ENCODE results near the gene POU2F2. TPM values are rescaled to one million over a fixed set of nuclear protein-coding genes. Genes with fewer than 3 reads are reported as not detected.

POU2F2 gene
- total and polyA plus RNA-seq, 9 of the 15 experiments (the other 6 are each of a cell fraction or from before 2014, with no cell fraction given) = 0.03 to 0.68 (median 0.14) TPM

GRCh38 chr19:42140125-42140754 lies 8.0 kb upstream of the POU2F2 start (continued):
- TF ChIP-seq E2F8 (IDR thresholded peaks at IDR 0.05; ENCODE audit: low read depth, partially characterized antibody) (no peak), KAT2B (IDR thresholded peaks at IDR 0.05; ENCODE audit: low read depth, low read length) (no peak), ZFX (CRISPR knock-in tag; IDR thresholded peaks at IDR 0.05) (0 out of 2 replicates have a peak, but pooled peaks have one; percentile 19), POLR2A (conservative IDR thresholded peaks at IDR 0.05) (no peak), RREB1 (CRISPR knock-in tag; IDR thresholded peaks at IDR 0.05) (no peak), ELK3 (CRISPR knock-in tag; IDR thresholded peaks at IDR 0.05) (no peak), ZNF766 (CRISPR knock-in tag; conservative IDR thresholded peaks at IDR 0.05) (peak; percentile 86), CHCHD3 (CRISPR knock-in tag; IDR thresholded peaks at IDR 0.05) (no peak), CXXC5 (CRISPR knock-in tag; IDR thresholded peaks at IDR 0.05) (peak; percentile 17; the same call in 1 of the 2 replicates)
- TF ChIP-seq, protein P1, sequence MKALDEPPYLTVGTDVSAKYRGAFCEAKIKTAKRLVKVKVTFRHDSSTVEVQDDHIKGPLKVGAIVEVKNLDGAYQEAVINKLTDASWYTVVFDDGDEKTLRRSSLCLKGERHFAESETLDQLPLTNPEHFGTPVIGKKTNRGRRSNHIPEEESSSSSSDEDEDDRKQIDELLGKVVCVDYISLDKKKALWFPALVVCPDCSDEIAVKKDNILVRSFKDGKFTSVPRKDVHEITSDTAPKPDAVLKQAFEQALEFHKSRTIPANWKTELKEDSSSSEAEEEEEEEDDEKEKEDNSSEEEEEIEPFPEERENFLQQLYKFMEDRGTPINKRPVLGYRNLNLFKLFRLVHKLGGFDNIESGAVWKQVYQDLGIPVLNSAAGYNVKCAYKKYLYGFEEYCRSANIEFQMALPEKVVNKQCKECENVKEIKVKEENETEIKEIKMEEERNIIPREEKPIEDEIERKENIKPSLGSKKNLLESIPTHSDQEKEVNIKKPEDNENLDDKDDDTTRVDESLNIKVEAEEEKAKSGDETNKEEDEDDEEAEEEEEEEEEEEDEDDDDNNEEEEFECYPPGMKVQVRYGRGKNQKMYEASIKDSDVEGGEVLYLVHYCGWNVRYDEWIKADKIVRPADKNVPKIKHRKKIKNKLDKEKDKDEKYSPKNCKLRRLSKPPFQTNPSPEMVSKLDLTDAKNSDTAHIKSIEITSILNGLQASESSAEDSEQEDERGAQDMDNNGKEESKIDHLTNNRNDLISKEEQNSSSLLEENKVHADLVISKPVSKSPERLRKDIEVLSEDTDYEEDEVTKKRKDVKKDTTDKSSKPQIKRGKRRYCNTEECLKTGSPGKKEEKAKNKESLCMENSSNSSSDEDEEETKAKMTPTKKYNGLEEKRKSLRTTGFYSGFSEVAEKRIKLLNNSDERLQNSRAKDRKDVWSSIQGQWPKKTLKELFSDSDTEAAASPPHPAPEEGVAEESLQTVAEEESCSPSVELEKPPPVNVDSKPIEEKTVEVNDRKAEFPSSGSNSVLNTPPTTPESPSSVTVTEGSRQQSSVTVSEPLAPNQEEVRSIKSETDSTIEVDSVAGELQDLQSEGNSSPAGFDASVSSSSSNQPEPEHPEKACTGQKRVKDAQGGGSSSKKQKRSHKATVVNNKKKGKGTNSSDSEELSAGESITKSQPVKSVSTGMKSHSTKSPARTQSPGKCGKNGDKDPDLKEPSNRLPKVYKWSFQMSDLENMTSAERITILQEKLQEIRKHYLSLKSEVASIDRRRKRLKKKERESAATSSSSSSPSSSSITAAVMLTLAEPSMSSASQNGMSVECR (CRISPR knock-in tag; IDR thresholded peaks at IDR 0.05) = peak; percentile 56; the same call in 1 of the 2 replicates
- TF ChIP-seq, protein P2, sequence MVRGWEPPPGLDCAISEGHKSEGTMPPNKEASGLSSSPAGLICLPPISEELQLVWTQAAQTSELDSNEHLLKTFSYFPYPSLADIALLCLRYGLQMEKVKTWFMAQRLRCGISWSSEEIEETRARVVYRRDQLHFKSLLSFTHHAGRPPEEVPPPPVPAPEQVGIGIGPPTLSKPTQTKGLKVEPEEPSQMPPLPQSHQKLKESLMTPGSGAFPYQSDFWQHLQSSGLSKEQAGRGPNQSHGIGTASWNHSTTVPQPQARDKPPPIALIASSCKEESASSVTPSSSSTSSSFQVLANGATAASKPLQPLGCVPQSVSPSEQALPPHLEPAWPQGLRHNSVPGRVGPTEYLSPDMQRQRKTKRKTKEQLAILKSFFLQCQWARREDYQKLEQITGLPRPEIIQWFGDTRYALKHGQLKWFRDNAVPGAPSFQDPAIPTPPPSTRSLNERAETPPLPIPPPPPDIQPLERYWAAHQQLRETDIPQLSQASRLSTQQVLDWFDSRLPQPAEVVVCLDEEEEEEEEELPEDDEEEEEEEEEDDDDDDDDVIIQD (CRISPR knock-in tag; IDR thresholded peaks at IDR 0.05) = no peak

Data from K562 (cell line).